Middle frontal gyrus (tissue), 1 donor: ENCODE results near the gene EMX1.
A peak's percentile ranks its signal among the peaks of the same experiment; 100 is the strongest.

Experiments used
- DNase-seq: peaks from one replicate; pipeline ENCODE4 v3.0.0-alpha.2; 2015; ENCODE audit warnings: low spot score; ENCODE audit errors: extremely low spot score

EMX1 gene

DNA sequence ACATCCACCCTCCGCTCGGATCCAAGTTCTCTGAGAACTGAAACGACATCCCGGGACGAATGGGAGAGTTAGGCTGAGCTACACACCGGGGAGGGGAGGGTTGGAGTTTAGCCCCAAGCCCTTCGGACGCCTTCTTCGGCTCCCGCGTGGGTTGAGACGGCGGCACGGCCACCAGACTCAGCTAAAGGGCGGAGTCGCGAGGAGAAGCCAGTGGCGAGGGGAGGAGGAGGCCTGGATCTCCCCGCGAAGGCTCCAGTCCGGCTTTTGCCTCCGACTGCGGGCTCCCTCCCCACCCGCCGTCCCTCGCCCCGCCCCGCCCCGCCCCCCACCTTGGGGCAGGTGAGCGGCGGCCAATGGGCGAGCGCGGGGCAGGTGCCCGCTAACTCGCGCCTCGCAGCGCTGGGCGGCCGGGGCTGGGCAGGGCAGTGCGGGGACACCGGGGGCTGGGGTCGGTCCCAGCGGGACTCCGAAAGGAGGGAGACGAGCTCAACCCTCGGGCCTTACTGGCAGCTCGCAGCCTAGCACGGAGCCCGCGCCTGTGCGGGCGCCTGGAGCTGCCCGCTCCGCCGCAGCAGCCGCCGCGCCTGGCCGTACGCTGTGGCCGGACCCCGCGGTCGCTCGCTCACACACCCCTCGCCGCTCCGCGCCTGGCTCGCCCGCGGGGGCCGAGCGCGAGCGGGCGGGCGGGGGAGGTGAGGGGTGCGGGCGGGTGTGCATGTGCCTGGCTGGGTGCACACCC lies at the start of gene EMX1:
EMX1 (plus strand) TSS at position 382 of the 739 bp plus-strand sequence; CDS start at position 716, 334 bp downstream.
- peak; percentile 43 for DNase-seq

DNA sequence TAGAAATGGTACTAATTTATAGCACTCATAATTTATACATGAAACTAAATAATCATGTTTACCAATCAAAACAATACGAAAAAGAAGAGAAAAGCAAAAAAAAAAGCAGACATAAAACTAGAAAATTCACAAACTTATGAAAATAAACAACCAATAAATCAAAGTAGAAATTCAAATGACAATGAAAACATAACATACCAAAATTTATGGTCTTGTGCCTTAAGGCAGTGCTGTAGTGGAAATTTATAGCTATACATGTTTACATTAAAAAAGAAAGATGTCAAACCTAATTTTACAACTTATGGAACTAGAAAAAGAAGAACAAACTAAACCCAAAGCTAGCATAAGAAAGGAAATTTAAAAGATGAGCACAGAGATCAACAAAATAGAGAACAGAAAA lies 46.3 kb upstream of the EMX1 start:
- DNase-seq, result no peak

DNA sequence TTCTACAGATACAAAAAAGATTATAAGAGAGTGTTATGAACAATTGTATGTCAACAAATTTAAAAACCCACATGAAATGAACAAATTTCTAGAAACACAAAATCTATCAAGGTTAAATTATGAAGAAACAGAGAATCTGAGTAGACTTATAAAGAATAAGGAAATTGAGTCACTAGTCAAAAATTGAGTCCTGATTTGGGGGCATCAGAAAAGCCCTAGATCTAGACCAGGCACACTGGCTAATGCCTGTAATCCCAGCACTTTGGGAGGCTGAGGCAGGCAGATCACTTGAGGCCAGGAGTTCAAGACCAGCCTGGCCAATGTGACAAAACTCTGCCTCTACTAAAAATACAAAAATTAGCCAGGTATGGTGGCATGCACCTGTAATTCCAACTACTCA lies 45.4 kb upstream of the EMX1 start:
- DNase-seq, result no peak

DNA sequence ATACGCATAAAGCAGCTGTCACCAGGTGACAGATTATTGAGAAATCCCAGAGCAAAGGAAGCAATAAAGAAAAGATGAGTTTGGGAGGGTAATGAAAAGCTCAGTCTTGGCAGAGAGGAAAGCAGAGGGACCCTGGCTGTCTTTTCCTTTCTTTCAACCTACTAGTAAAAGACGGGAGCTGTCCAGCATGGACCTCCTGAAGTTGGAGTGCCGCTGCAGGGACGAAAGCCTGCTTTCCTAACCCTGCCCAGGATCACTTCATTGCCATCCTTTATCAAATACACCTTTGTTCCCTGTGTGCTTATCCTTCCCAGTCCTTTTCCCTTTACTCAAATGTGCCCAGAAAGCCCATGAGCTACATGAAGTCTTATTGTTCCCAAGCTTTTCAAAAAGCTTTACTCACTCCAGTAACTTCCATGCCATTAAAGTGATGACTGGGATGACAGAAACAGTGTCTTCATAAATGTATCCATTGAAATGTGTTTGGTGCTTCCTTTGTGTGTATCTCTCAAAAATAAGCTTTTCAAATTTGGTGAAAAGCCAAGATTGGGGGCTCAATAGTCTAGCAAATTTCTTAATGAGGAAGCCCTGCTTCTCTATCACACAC lies 33.9 kb upstream of the EMX1 start:
- no peak for DNase-seq

DNA sequence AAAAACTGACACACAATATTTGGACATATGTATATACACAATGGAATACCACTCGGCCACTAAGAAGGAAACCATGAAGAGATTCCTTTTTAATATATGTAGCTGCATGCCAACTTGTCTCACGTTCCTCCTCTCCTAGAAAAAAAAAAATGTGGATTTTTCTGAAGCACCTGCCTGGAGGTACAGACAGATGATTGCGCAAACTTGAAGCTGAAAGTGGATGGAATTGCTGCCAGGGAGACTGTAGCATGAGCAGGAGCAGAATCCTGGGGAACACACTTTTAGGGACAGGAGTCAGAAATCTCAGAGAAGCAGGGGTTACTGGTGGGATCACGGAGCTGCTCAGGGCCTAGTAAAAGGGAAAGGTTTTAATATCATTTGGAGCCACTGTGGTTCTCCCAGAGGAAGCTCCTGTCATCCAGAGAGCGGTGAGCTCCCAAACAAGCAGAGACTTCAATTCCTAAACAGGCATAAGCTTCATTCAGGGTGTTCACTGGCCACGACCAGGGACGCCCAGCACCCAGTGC lies 30.8 kb upstream of the EMX1 start:
- DNase-seq, result no peak

DNA sequence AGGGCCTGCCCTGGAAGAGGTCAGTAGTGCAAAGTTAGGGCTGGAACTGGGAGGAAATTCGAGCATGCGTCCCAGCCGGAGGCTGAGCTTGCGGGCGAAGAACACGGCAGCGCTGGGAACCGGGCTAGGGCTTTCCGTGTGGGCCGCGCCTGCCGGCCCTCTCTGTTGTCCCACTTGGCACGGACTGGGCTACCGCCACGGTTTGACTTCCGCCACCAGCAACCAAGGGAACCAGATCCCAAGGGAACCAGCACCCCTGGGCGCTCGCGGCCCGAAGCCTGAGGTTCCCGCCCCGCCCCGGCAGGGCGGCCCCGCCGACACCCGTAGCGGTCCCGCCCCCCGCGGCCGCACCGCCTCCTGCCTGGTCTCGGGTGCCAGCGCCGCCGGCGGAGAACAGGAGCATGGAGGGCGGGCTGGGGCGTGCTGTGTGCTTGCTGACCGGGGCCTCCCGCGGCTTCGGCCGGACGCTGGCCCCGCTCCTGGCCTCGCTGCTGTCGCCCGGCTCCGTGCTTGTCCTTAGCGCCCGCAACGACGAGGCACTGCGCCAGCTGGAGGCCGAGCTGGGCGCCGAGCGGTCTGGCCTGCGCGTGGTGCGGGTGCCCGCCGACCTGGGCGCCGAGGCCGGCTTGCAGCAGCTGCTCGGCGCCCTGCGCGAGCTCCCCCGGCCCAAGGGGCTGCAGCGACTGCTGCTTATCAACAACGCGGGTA lies 30.1 kb upstream of the EMX1 start, which contains the start of gene SPR:
SPR (plus strand) TSS at position 377 of the 708 bp plus-strand sequence; CDS start at position 402, 25 bp downstream.
- no peak for DNase-seq

DNA sequence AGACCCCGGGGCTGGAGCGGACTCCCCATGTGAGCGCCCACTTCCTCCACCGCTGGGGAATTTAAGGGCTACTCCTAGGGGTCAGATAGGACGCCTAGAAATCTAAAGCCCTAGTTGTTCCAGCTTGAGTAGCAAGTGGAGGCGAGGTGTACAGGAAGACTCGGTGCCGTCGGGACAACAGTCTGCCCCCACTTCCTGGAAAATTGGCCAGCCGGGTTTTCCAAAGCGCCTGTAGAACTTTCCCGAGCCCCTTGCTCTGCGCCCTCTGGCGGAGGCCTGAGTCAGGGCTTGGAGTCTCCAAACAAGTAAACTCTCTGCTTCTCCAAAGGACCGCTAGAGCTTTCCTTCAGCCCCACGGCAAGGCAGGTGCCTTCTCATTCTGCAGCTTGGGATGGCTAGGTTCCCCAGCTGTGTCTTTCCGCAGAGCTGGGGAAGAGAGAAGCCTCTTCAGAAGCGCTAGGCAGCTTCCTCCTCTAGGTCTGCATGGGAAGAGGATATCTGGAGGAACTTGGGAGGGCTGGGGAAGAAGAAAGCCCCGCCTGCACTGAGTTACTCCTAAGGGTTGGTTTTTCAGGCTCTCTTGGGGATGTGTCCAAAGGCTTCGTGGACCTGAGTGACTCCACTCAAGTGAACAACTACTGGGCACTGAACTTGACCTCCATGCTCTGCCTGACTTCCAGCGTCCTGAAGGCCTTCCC lies 29.4 kb upstream of the EMX1 start:
- peak; percentile 75 for DNase-seq

DNA sequence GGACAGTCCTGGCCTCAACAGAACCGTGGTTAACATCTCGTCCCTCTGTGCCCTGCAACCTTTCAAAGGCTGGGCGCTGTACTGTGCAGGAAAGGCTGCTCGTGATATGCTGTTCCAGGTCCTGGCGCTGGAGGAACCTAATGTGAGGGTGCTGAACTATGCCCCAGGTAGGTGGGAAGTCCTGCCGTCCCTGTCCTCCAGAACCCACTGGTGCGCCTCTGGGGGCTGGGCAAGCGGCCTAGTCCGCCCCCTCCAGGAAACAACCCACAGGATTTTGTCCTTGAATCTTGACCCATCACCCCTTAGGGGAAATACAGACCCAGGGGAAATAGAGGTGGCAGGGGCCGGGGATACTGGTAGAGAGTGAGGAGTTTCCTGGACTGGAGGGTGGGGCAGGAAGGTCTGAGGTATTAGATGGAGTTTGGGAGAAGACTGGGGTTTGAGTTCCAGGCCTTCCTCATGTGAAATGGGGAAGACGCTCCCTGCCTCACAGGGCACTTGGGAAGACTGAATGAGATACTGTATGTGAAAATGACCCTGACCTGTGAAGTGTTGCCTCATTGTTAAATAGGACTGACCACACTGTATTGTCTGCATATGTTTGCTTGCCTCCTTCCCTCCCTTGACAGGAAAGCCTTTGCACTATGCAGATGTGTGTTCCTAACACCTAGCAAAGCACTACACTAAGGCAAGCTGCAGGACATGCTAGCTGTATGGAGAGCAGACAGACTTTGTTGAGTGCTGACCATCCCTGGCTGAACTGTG lies 28.7 kb upstream of the EMX1 start:
- no peak for DNase-seq

DNA sequence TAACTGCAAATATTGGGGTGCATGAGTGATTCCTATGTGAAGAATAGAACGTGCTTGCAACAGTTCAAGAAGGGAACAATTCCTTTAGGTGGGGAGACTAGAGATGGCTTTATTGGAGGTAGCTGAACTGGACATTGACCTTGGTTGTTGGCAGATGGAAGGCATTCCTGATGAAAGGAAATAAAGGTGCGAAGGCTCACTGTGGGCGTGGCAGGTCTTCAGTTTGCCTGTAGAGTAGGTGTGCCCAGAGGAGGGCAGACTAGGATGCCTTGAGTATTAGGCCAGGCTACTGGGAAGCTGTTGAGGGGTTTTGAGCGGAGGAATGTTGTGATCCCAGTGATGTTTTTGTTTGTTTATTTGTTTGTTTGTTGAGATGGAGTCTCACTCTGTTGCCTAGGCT lies 27.3 kb upstream of the EMX1 start:
- DNase-seq, result no peak

DNA sequence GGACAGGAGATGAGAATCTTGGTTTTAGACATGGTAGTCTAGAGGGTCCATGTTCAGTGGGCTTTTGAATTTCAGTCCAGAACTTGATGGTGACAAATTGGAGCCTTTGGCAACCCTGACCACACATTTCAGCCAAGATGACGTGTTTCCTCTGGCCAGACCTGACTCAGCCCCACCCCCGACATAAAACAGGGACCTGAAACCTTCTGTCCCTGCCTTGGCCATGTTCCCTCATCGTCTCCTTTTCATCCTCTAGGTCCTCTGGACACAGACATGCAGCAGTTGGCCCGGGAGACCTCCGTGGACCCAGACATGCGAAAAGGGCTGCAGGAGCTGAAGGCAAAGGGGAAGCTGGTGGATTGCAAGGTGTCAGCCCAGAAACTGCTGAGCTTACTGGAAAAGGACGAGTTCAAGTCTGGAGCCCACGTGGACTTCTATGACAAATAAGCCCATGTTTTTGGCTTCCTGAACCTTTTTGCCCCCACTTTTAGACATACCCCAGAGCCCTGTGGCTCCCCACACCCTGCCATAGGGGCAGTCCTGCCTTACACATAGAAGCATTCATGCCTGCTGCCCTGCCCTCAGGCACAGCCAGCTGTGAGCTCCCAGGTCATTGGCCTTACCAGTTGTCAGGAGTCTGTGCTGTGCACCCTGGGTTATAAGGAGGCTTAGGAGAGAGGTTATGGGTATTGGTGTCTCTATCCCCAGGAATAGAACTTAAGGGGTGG lies 26.1 kb upstream of the EMX1 start:
- DNase-seq, result no peak

DNA sequence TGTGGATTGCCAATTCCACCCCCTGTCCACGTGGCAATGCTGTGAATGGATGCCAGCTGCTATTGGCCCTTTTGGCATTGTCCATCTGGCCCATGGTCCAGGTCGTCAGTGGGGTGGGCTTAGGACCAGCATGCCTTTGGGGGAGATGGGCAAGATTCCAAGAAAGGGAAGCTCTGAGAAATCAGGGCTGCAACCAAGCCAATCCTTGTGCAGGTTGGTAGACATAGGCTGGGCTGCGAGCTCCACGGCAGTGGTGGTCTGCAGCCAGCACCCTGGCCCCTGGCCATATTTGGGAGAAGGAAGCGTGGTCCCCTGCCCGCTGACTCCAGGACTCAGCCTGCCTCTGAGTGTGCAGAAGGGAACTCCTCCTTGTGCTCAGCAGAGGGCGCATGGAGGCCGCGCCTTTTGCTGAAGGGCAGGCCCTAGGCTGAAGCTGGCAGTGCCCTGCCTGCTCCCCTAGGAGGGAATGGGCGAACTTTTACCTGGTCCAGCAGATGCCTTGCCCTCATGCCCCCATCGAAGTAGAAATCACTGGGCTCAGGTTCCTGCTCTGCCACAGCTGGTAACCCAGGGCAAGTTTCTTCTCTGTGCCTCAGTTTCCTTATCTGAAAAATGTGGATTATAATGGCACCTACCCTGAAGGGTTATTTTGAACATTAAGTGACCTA lies 24.7 kb upstream of the EMX1 start:
- no peak for DNase-seq

DNA sequence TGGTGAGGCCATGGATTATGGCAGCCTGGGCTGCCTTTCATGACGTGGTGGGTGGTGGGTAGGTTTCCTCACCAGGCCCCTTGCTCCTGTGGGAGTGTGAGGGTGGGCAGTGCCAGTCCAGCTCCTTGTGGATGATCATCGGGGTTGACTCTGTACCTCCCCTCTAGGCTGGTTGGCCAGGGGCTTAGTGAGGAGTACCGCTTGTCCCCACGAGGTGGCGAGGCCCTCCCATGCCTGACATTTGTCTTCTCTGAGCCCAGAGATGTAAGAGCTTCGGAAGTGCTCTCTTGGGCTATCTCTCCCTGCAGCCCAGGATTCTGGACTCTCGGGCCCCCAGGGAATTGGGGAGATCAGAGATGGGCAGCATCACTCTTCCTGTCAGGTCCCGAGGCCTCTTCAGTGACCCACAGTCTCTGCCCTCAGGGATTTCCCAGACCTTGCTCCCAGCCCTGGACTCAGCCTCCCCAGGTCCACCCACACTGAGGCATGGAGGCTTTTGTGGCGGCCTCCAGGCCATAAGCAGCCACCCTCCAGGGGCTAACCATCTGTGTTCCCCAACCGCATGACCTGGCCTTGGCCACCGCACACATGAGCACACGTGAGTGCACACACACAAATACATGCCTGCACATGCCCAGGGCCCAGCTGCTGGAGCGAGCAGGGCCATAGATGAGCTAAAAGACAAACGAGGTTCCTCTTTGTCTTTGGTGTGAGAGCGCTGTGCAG lies 23.6 kb upstream of the EMX1 start:
- no peak for DNase-seq

DNA sequence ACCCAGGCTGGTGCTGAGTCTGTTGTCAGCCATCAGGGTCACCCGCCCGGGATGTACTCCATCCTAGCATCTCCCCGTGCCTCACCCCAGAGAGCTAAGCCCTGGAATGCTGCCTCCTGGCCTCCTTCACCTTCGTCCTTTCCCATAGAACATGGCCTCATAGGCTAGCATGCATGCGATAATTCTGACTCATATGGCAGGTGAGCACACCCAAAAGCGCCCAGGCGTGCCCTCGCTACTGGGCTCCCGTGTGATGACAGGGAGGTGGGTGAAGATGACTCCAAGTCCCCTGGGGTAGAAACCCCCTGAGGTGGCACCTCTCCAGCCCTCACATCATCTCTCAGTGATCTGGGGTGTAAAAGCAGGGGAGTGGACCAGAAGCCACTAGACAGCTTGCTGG lies 22.8 kb upstream of the EMX1 start:
- DNase-seq, result no peak

DNA sequence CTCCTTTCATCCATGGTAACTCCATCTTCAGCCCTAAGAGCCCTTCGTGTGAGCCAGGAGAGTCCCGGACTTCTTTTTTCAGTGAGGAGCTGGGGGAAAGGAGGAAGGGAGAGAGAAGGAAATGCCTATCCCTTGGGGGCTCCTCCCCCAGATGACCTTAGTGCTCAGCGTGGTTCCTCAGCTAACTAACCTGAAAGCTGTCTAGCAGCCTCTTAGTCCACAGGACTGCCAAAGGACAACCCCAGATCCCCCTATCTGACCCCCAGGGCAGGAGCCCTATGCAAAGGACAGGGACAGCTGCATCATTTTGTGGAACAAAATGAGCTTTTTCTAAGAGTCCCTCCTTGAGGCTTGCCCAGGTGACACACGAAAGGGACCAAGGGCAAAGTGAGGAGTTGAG lies 22.2 kb upstream of the EMX1 start:
- no peak for DNase-seq

DNA sequence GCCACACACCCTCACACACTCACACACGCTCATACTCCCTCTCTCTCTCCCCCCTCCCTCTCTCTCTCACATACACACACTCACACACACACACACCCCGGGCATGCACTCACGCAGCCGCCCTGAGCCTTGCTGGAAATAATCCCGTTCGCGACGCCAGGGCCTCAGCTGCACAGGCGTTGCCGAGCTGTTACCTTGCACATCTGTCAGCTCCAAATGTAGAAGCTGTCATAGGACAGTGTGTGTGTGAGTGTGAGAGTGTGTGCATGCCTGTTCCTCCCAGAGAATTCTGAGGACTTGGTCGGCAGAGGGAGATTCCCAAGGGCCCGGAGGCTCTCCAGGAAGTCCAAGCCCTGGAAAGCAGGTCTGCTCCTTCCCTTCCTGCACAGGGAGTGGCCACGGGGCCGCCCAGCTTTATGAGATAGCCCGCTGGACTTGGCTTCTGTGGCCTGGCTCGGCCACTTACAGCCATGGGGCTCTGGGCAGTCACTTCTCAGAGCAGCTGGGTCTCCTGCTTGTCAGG lies 21.5 kb upstream of the EMX1 start:
- no peak for DNase-seq

DNA sequence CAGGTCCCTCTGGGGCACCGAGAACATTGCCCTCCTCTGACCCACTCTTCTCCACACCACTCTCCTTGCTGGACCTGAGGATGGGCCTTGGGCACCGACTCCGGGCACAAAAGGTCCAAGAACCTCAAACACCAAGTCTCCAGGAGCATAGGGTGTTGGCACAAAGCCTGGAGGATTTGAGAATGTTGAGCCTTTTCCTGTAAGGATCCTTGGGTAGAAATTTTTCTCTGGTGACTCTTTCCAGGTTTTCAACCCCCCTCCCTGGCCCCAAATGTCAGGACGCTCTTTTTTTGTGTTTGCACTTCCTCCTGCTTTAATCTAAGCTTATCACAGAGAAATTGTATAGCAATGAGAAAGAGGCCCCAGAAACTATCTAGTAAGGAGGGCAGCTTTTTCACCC lies 20.9 kb upstream of the EMX1 start:
- no peak for DNase-seq

DNA sequence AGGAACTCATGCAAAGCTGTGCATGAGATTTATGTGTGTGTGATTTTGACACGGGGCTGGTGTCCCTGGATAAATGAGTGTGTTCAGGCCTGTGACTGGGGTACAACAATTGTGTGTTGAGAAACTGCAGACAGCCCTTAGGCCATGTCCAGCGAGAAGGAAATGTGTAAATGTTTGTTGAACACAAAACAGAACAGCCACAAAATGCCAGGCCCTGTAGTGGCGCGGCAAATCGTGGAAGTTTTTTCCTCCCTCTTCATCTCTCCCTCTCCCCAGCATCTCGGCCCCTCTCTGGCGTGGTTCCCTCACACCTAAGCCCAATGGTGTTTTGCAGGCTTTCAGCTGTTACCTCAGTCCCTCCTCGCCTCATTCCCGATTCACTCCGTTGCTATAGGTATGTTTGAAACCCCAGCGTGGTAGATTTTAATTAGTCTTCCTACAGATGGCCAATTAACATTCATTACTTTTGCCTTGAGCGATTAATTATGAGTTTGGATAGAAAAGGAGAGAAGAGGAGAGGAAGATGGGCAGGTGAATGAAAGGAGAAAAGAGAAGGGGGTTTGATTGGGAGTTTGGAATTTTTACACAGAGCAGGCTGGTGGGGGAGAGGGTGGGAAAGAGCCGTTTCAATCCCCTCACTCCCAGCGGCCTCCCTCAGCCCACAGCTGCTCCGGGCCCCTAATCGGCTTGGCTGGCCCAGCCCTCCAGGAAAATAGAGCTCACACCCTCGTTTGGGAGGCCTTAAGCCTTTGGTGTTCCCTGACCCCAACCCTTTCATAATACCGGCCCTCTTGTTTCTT lies 19.3 kb upstream of the EMX1 start:
- DNase-seq, result no peak

DNA sequence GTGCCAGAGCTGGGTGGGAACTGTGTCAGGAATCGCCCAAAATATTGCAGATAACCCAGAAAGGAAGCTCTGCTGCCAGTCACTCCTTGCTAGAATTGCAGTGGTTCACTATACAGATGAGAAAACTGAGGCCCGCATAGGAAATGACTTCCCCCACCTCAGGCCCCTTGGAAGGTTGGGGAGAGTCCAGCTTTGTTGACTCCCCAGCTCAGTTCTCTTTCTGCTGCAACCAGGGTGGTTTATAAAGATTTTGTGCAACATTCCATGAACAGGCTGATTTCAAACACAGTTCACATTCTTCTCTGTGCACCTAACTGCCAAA lies 18.8 kb upstream of the EMX1 start:
- DNase-seq, result no peak
